IMR-90 (cell line): ENCODE results near the gene RNF31. TPM values are rescaled to one million over a fixed set of nuclear protein-coding genes. Genes with fewer than 3 reads are reported as not detected.

Experiments used
- ATAC-seq: fragments of 200-7000 bp; cut with Tn5 transposase; 2 replicates; pipeline ENCODE4 v1.9.1; 2020; ENCODE audit warnings: low read depth, mild to moderate bottlenecking, moderate library complexity
- BruUV-seq: library from RNA; stranded (reverse); fragments of 400-500 nt; replicated peaks from 2 replicates; lab custom pipeline; 2021; lab: Mats Ljungman, UMichigan
- CTCF ChIA-PET: fragments of 300-600 bp; formaldehyde crosslinking; extraction: SDS; loops from one replicate; lab custom pipeline; 2021; ENCODE audit warnings: antibody characterized with exemption; lab: Yijun Ruan, JAX
- POLR2A ChIA-PET: fragments of 300-600 bp; sonication (Branson Sonifier 250); formaldehyde crosslinking; loops from one replicate; lab custom pipeline; 2022; ENCODE audit warnings: antibody characterized with exemption; ENCODE audit not compliant: unreplicated experiment; lab: Charles Lee
- DNase-seq: peaks from one replicate; pipeline ENCODE4 v3.0.0; 2013
- H2AFZ ChIP-seq: replicated peaks from 2 replicates; pipeline ENCODE3; 2013; ENCODE audit warnings: low read length, mild to moderate bottlenecking; ENCODE audit not compliant: poor library complexity
- H2AK5ac ChIP-seq: 2 replicates; pipeline ENCODE4 v1.6.1; 2013; ENCODE audit warnings: low read depth, low read length, inconsistent platforms
- H2AK9ac ChIP-seq: replicated peaks from 2 replicates; pipeline ENCODE3; 2013; ENCODE audit warnings: mild to moderate bottlenecking, low read depth, low read length, moderate library complexity; ENCODE audit not compliant: poor library complexity
- H2BK120ac ChIP-seq: 2 replicates; pipeline ENCODE4 v1.6.1; 2013; ENCODE audit warnings: low read depth, low read length, inconsistent platforms
- H2BK15ac ChIP-seq: 3 replicates; pipeline ENCODE4 v1.6.1; 2013; ENCODE audit warnings: low read depth, low read length, inconsistent platforms
- H2BK20ac ChIP-seq: 2 replicates; pipeline ENCODE4 v1.6.1; 2013; ENCODE audit warnings: low read depth, mild to moderate bottlenecking, inconsistent platforms, low read length, moderate library complexity
- H2BK5ac ChIP-seq: 2 replicates; pipeline ENCODE4 v1.6.1; 2013; ENCODE audit warnings: mild to moderate bottlenecking, low read depth, low read length, inconsistent platforms; ENCODE audit not compliant: poor library complexity, severe bottlenecking
- H3K14ac ChIP-seq: replicated peaks from 2 replicates; pipeline ENCODE4 v1.6.1; 2013; ENCODE audit warnings: low read depth, low read length, inconsistent platforms
- H3K18ac ChIP-seq: 2 replicates; pipeline ENCODE4 v1.6.1; 2013; ENCODE audit warnings: low read depth, low read length, control low read depth
- H3K23ac ChIP-seq: 2 replicates; pipeline ENCODE4 v1.6.1; 2013; ENCODE audit warnings: low read depth, low read length, inconsistent platforms
- H3K27ac ChIP-seq: 2 replicates; pipeline ENCODE4 v1.5.1; 2013; ENCODE audit warnings: mild to moderate bottlenecking, control low read depth, low read length; ENCODE audit not compliant: insufficient read depth
- H3K27me3 ChIP-seq: 2 replicates; pipeline ENCODE4 v1.6.1; 2013; ENCODE audit warnings: low read length; ENCODE audit not compliant: control insufficient read depth, insufficient read depth
- H3K36me3 ChIP-seq: 2 replicates; pipeline ENCODE4 v1.6.1; 2013; ENCODE audit warnings: low read length, mixed read lengths; ENCODE audit not compliant: control insufficient read depth, insufficient read depth
- H3K4ac ChIP-seq: 2 replicates; pipeline ENCODE4 v1.6.1; 2013; ENCODE audit warnings: low read depth, low read length, inconsistent platforms
- H3K4me1 ChIP-seq: 2 replicates; pipeline ENCODE4 v1.6.1; 2013; ENCODE audit warnings: low read length, mixed read lengths; ENCODE audit not compliant: control insufficient read depth, insufficient read depth
- H3K4me2 ChIP-seq: 2 replicates; pipeline ENCODE4 v1.6.1; 2013; ENCODE audit warnings: low read depth, mild to moderate bottlenecking, control low read depth, low read length, moderate library complexity
- H3K4me3 ChIP-seq: 2 replicates; pipeline ENCODE4 v1.5.1; 2013; ENCODE audit warnings: low read depth, mild to moderate bottlenecking, control low read depth, low read length, moderate library complexity; ENCODE audit not compliant: insufficient read depth
- H3K56ac ChIP-seq: 2 replicates; pipeline ENCODE4 v1.6.1; 2013; ENCODE audit warnings: low read length, inconsistent platforms; ENCODE audit not compliant: insufficient read depth; ENCODE audit errors: extremely low read depth
- H3K79me1 ChIP-seq, 2 experiments: 2 replicates each; pipeline ENCODE4 v1.6.1; 2013; ENCODE audit warnings: low read length in 2 of 2, inconsistent platforms in 1 of 2, low read depth in 1 of 2
- H3K9ac ChIP-seq: 2 replicates; pipeline ENCODE4 v1.6.1; 2013; ENCODE audit warnings: low read depth, low read length, control low read depth
- H3K9me1 ChIP-seq: 2 replicates; pipeline ENCODE4 v1.6.1; 2013; ENCODE audit warnings: low read length, inconsistent platforms; ENCODE audit not compliant: insufficient read depth
- H3K9me3 ChIP-seq: 2 replicates; pipeline ENCODE4 v1.6.1; 2013; ENCODE audit warnings: low read length; ENCODE audit not compliant: control insufficient read depth, insufficient read depth
- H4K20me1 ChIP-seq: 2 replicates; pipeline ENCODE4 v1.6.1; 2013; ENCODE audit warnings: low read length, inconsistent platforms; ENCODE audit not compliant: insufficient read depth
- H4K5ac ChIP-seq: 2 replicates; pipeline ENCODE4 v1.6.1; 2013; ENCODE audit warnings: mild to moderate bottlenecking, low read depth, low read length, control low read depth
- H4K8ac ChIP-seq, 2 experiments: 2 replicates each; pipeline ENCODE4 v1.6.1; 2013; ENCODE audit warnings: low read depth in 2 of 2, low read length in 2 of 2, control low read depth in 1 of 2, inconsistent platforms in 1 of 2
- H4K91ac ChIP-seq: 2 replicates; pipeline ENCODE4 v1.6.1; 2013; ENCODE audit warnings: low read depth, low read length, inconsistent platforms; ENCODE audit not compliant: insufficient read depth
- BHLHE40 ChIP-seq: fragments of 150-350 bp; IDR thresholded peaks from 2 replicates; pipeline ENCODE4 v1.6.1; 2016; ENCODE audit warnings: mild to moderate bottlenecking, low read depth, low read length
- FOS ChIP-seq: fragments of 150-350 bp; IDR thresholded peaks from 2 replicates; pipeline ENCODE4 v1.6.1; 2016; ENCODE audit warnings: low read depth, low read length
- MAFK ChIP-seq: IDR thresholded peaks from 2 replicates; pipeline ENCODE4 v1.6.1; 2012; ENCODE audit warnings: low read depth, low read length, improper control_type of control experiment
- MAZ ChIP-seq: IDR thresholded peaks from 2 replicates; pipeline ENCODE4 v1.6.1; 2012; ENCODE audit warnings: low read depth, mild to moderate bottlenecking, low read length, improper control_type of control experiment, moderate library complexity, borderline replicate concordance
- MXI1 ChIP-seq: IDR thresholded peaks from 2 replicates; pipeline ENCODE4 v1.6.1; 2012; ENCODE audit warnings: low read depth, mild to moderate bottlenecking, low read length, moderate library complexity, borderline replicate concordance
- NFE2L2 ChIP-seq: fragments of 150-350 bp; IDR thresholded peaks from 2 replicates; pipeline ENCODE4 v1.6.1; 2016; ENCODE audit warnings: low read depth, mild to moderate bottlenecking, low read length
- RAD21 ChIP-seq: IDR thresholded peaks from 2 replicates; pipeline ENCODE4 v1.6.1; 2012; ENCODE audit warnings: low read length, improper control_type of control experiment
- RFX5 ChIP-seq: IDR thresholded peaks from 2 replicates; pipeline ENCODE4 v1.8.0; 2012; ENCODE audit warnings: low read depth, mild to moderate bottlenecking, low read length, moderate library complexity
- SMC3 ChIP-seq: fragments of 150-350 bp; IDR thresholded peaks from 2 replicates; pipeline ENCODE4 v1.6.1; 2016; ENCODE audit warnings: low read depth, mild to moderate bottlenecking, antibody characterized with exemption, low read length, moderate library complexity
- WGBS, 2 experiments: methylation state at CpG; one replicate each; pipeline versions ENCODE4 v1.1.5 to v1.1.7; 2013; ENCODE audit warnings: missing lambda C conversion rate in 2 of 2; ENCODE audit not compliant: insufficient read length in 1 of 2; ENCODE audit errors: extremely low coverage in 2 of 2; 5-methylcytosine and 5-hydroxymethylcytosine counted together
- dilution Hi-C: fragments of 300-500 bp; cut with HindIII; formaldehyde crosslinking; loops from one replicate; pipeline ENCODE4 v1.14.3; 2018; ENCODE audit warnings: low sequenced_read_pairs; ENCODE audit not compliant: unreplicated experiment
- in situ Hi-C: fragments of 300-500 bp; cut with MboI; formaldehyde crosslinking; loops from 3 replicates; pipeline ENCODE4 v1.14.3; 2019; ENCODE audit warnings: low sequenced_read_pairs, inconsistent platforms, mixed read lengths
- intact Hi-C: fragments of 100-400 bp; cut with micrococcal nuclease; formaldehyde crosslinking; loops from 2 replicates; pipeline ENCODE4 v1.10.0; 2022
- polyA plus RNA-seq, 3 experiments: library from polyadenylated mRNA; depleted of rRNA; stranded (reverse); fragments of >200 nt; gene quantifications; 2 replicates each; pipeline ENCODE4 v1.2.3, GENCODE V29; 2012; ENCODE audit warnings: low replicate concordance in 1 of 3
- total RNA-seq: library from RNA; depleted of rRNA; stranded (reverse); fragments of >200 nt; gene quantifications from 2 replicates; pipeline ENCODE4 v1.2.3, GENCODE V29; 2012
- TF ChIP-seq, protein P1 (sequence below): conservative IDR thresholded peaks from 2 replicates; pipeline ENCODE4 v1.5.1; 2012; ENCODE audit warnings: mild to moderate bottlenecking, low read depth, low read length, improper control_type of control experiment
- TF ChIP-seq, protein P2 (sequence below): fragments of 150-350 bp; IDR thresholded peaks from 2 replicates; pipeline ENCODE4 v1.6.1; 2016; ENCODE audit warnings: low read depth, mild to moderate bottlenecking, low read length, moderate library complexity, borderline replicate concordance

Gene RNF31
- total and polyA plus RNA-seq, 2 of the 4 experiments (the other 2 are of a cell fraction) = 31.6 to 37.5 TPM

DNA sequence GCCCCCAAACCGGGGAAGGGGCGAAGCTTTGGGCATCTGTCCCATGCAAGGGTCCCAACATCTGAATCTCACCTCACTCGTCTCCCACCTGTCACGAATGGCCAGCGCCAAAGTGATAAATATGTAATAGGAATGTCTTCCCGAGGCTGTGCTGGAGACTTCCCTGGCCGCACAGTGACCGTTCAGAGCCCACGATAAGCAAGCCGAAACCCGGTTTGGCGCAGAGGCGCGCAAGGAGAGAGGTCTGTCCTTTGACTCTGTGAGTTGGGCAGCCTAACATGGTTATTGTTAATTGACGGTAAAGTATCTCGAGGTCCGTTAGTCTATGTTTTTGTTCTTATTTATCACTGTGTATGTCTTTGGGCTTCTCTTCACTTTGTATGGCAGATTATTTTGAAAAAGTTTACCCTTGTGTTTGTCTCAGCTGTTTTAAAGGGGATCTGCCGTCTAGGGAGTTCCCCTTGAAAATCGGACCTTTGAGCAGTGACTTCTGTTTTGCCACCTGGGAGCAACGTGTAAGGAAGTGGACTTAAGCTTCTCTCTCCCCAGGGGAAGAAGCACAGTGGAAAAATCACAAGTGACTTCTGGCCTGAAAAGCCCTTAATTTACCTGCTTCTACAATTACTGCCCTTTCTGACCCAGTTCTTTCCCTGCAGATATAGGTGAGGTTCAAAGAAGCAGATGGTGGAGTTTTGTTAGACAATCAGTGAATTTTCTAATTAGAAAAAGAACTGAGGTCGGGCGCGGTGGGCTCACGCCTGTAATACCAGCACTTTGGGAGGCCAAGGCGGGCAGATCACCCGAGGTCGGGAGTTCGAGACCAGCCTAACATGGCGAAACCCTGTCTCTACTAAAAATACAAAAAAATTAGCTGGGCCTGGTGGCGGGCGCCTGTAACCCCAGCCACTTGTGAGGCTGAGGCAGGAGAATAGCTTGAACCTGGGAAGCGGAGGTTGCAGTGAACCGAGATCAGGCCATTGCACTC, 49.1 kb downstream of the RNF31 start:
- Histone ChIP-seq H4K5ac (peak overlapping the region; percentile 83), H4K8ac (peak overlapping the region; percentile 93 to 94), H3K79me1 (peaks cover 38 to 62% of the 10 kb centered on the region in 2 experiments), H3K9me1 (peaks cover 11% of the 10 kb centered on the region; the same call in 1 of the 2 replicates), H3K27ac (peak overlapping the region; percentile 99), H3K14ac (peak overlapping the region; percentile 95), H2BK120ac (0 out of 2 replicates have a peak overlapping the region, but pooled peaks have one; percentile 64), H3K23ac (peak overlapping the region; percentile 93), H3K4me3 (peak overlapping the region; percentile 89), H2AK9ac (peak overlapping the region; percentile 96), H3K56ac (peak overlapping the region; percentile 85), H2BK15ac (no peak overlapping the region), H3K4me1 (peaks cover 8% of the 10 kb centered on the region), H4K91ac (peak overlapping the region; percentile 46; the same call in 1 of the 2 replicates), H2BK20ac (no peak overlapping the region), H2AFZ (peak overlapping the region; percentile 95), H2BK5ac (peak overlapping the region; percentile 96), H3K9me3 (no peaks in the 10 kb centered on the region), H3K4ac (peak overlapping the region; percentile 97), H3K36me3 (peaks cover 17% of the 10 kb centered on the region), H3K4me2 (peak overlapping the region; percentile 65), H2AK5ac (peak overlapping the region; percentile 89), H3K9ac (peak overlapping the region; percentile 93), H3K18ac (no peak overlapping the region; the same call in 1 of the 2 replicates), H3K27me3 (no peaks in the 10 kb centered on the region), H4K20me1 (no peaks in the 10 kb centered on the region)
- WGBS, 2 experiments = 70% methylated on average over 2 of the region's 33 CpGs; no CpG with 5 or more reads in 1 of the 2 experiments
- intact Hi-C loops = no loop called here
- no peak for TF ChIP-seq MXI1
- TF ChIP-seq RFX5 = no peak
- TF ChIP-seq, protein P1, sequence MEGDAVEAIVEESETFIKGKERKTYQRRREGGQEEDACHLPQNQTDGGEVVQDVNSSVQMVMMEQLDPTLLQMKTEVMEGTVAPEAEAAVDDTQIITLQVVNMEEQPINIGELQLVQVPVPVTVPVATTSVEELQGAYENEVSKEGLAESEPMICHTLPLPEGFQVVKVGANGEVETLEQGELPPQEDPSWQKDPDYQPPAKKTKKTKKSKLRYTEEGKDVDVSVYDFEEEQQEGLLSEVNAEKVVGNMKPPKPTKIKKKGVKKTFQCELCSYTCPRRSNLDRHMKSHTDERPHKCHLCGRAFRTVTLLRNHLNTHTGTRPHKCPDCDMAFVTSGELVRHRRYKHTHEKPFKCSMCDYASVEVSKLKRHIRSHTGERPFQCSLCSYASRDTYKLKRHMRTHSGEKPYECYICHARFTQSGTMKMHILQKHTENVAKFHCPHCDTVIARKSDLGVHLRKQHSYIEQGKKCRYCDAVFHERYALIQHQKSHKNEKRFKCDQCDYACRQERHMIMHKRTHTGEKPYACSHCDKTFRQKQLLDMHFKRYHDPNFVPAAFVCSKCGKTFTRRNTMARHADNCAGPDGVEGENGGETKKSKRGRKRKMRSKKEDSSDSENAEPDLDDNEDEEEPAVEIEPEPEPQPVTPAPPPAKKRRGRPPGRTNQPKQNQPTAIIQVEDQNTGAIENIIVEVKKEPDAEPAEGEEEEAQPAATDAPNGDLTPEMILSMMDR = no peak
- TF ChIP-seq NFE2L2 = no peak
- TF ChIP-seq MAFK = no peak
- TF ChIP-seq, protein P2, sequence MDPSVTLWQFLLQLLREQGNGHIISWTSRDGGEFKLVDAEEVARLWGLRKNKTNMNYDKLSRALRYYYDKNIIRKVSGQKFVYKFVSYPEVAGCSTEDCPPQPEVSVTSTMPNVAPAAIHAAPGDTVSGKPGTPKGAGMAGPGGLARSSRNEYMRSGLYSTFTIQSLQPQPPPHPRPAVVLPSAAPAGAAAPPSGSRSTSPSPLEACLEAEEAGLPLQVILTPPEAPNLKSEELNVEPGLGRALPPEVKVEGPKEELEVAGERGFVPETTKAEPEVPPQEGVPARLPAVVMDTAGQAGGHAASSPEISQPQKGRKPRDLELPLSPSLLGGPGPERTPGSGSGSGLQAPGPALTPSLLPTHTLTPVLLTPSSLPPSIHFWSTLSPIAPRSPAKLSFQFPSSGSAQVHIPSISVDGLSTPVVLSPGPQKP = no peak
- TF ChIP-seq SMC3 = no peak
- no peak for TF ChIP-seq FOS
- TF ChIP-seq RAD21 = no peak
- TF ChIP-seq BHLHE40 = no peak
- no peak for TF ChIP-seq MAZ
- DNase-seq (peak; percentile 22), ATAC-seq (peak; percentile 37)
- TSS peak; percentile 44 for BruUV-seq
- dilution Hi-C loops = no loop called here
- POLR2A ChIA-PET = interaction anchor here (1.0 to 1.1 kb wide), 2 partner anchors 10 to 46 kb away, joined by 3 read pairs; partner anchors contain the start of gene TINF2
- CTCF ChIA-PET = interaction anchor here (1.1 kb wide), 1 partner anchor 112 kb away, joined by 3 read pairs; the partner anchor contains the start of gene CIDEB
- in situ Hi-C loops = no loop called here
